PC-3 (cell line): Measurements from ENCODE around the gene STAG1. TPM values are rescaled to one million over a fixed set of nuclear protein-coding genes. Genes with fewer than 3 reads are reported as not detected.
"Not testable (repeated sequence)": the region's sequence is repeated elsewhere in the genome, so short reads cannot be mapped to it uniquely, and the experiment has no call there.

Source experiments
- ATAC-seq: fragments of 200-7000 bp; cut with Tn5 transposase; 2 replicates; pipeline ENCODE4 v1.9.1; 2020; ENCODE audit warnings: mild to moderate bottlenecking, moderate library complexity
- BruUV-seq: library from RNA; stranded (reverse); fragments of 400-500 nt; replicated peaks from 2 replicates; lab custom pipeline; 2021; lab: Mats Ljungman, UMichigan
- CTCF ChIA-PET: fragments of 300-600 bp; sonication (Branson Sonifier 250); formaldehyde crosslinking; loops from one replicate; lab custom pipeline; 2022; ENCODE audit warnings: antibody characterized with exemption; lab: Charles Lee
- POLR2A ChIA-PET: fragments of 300-600 bp; sonication (Branson Sonifier 250); formaldehyde crosslinking; loops from one replicate; lab custom pipeline; 2022; ENCODE audit warnings: antibody characterized with exemption; ENCODE audit not compliant: unreplicated experiment; lab: Charles Lee
- DNase-seq: peaks from one replicate; pipeline ENCODE4 v3.0.0-alpha.2; 2015
- H2AFZ ChIP-seq: fragments of 300-600 bp; sonication (generic); 2 replicates; pipeline ENCODE4 v1.6.0; 2016; ENCODE audit warnings: antibody characterized with exemption, low read length
- H3F3A ChIP-seq: fragments of 300-600 bp; sonication (generic); one replicate; pipeline ENCODE4 v1.6.0; 2017; ENCODE audit warnings: antibody characterized with exemption, low read length, control low read depth, mild to moderate bottlenecking; ENCODE audit not compliant: unreplicated experiment
- H3K27ac ChIP-seq: fragments of 300-600 bp; sonication (generic); 2 replicates; pipeline ENCODE4 v1.5.1; 2016; ENCODE audit warnings: mild to moderate bottlenecking, low read length
- H3K27me3 ChIP-seq: fragments of 300-600 bp; sonication (generic); 2 replicates; pipeline ENCODE4 v1.6.1; 2016; ENCODE audit warnings: low read length, mixed read lengths
- H3K36me3 ChIP-seq: fragments of 300-600 bp; sonication (generic); 2 replicates; pipeline ENCODE4 v1.6.1; 2016; ENCODE audit warnings: low read depth, mixed run types, low read length, mixed read lengths
- H3K4me1 ChIP-seq: fragments of 300-600 bp; sonication (generic); 2 replicates; pipeline ENCODE4 v1.5.1; 2016; ENCODE audit warnings: low read length; ENCODE audit not compliant: insufficient read depth
- H3K4me2 ChIP-seq: fragments of 300-600 bp; sonication (generic); 2 replicates; pipeline ENCODE4 v1.6.0; 2016; ENCODE audit warnings: low read length
- H3K4me3 ChIP-seq: fragments of 300-600 bp; sonication (generic); 2 replicates; pipeline ENCODE4 v1.5.1; 2016; ENCODE audit warnings: mild to moderate bottlenecking, low read length, mixed read lengths
- H3K79me2 ChIP-seq: fragments of 300-600 bp; sonication (generic); 2 replicates; pipeline ENCODE4 v1.6.1; 2017; ENCODE audit warnings: low read length, mixed read lengths
- H3K9ac ChIP-seq: fragments of 300-600 bp; sonication (generic); 2 replicates; pipeline ENCODE4 v1.6.0; 2016; ENCODE audit warnings: mild to moderate bottlenecking, low read length
- H3K9me2 ChIP-seq: fragments of 300-600 bp; sonication (generic); replicated peaks from 2 replicates; pipeline ENCODE4 v1.6.1; 2016; ENCODE audit warnings: mixed run types, low read length, mixed read lengths
- H3K9me3 ChIP-seq: fragments of 300-600 bp; sonication (generic); 2 replicates; pipeline ENCODE4 v1.6.1; 2016; ENCODE audit warnings: low read length, mixed read lengths
- H4K20me1 ChIP-seq: fragments of 300-600 bp; sonication (generic); 2 replicates; pipeline ENCODE4 v1.6.1; 2016; ENCODE audit warnings: low read length, mixed read lengths
- EZH2 ChIP-seq: fragments of 300-600 bp; sonication (generic); IDR thresholded peaks from one replicate; pipeline ENCODE4 v1.6.1; 2017; ENCODE audit warnings: antibody characterized with exemption, mild to moderate bottlenecking, low read length; ENCODE audit not compliant: unreplicated experiment
- EZH2phosphoT487 ChIP-seq: fragments of 300-600 bp; sonication (generic); IDR thresholded peaks from 2 replicates; pipeline ENCODE4 v1.6.1; 2018; ENCODE audit warnings: mild to moderate bottlenecking, antibody characterized with exemption, low read length, borderline replicate concordance
- intact Hi-C: fragments of 100-400 bp; cut with micrococcal nuclease; formaldehyde crosslinking; loops from 2 replicates; pipeline ENCODE4 v1.9.0; 2023
- total RNA-seq: library from RNA; depleted of rRNA; stranded (reverse); fragments of >200 nt; gene quantifications from 2 replicates; pipeline ENCODE4 v1.2.3, GENCODE V29; 2014
- TF ChIP-seq, protein P1 (sequence below): fragments of 300-600 bp; sonication (generic); conservative IDR thresholded peaks from 2 replicates; pipeline ENCODE4 v1.5.1; 2017; ENCODE audit warnings: antibody characterized with exemption, low read depth, mild to moderate bottlenecking, low read length

The STAG1 gene
- total RNA-seq, 1 experiment from 2014 or later: 14.6 TPM

DNA sequence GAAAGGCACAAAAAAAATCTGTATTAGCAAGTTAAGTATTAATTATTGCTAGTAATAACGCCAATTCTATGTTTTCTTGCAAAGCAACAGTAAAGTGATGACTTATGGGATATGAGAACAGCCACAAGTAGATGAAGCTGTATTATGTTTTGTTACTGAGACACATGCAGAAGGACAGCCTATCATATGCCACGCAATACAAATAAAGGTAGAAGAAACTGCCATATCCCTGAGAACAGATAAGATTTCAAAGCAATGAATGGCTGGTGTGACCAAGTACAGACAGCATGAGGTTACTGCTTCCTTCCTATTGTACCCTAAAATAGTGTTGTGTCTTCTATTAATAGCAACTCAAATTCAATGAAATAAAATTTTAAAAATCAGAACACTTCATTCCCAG lies 26.7 kb downstream of the STAG1 start:
- TF ChIP-seq EZH2 (no peak), EZH2phosphoT487 (no peak)
- TF ChIP-seq, protein P1, sequence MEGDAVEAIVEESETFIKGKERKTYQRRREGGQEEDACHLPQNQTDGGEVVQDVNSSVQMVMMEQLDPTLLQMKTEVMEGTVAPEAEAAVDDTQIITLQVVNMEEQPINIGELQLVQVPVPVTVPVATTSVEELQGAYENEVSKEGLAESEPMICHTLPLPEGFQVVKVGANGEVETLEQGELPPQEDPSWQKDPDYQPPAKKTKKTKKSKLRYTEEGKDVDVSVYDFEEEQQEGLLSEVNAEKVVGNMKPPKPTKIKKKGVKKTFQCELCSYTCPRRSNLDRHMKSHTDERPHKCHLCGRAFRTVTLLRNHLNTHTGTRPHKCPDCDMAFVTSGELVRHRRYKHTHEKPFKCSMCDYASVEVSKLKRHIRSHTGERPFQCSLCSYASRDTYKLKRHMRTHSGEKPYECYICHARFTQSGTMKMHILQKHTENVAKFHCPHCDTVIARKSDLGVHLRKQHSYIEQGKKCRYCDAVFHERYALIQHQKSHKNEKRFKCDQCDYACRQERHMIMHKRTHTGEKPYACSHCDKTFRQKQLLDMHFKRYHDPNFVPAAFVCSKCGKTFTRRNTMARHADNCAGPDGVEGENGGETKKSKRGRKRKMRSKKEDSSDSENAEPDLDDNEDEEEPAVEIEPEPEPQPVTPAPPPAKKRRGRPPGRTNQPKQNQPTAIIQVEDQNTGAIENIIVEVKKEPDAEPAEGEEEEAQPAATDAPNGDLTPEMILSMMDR: no peak
- CTCF ChIA-PET: no interaction called here

DNA sequence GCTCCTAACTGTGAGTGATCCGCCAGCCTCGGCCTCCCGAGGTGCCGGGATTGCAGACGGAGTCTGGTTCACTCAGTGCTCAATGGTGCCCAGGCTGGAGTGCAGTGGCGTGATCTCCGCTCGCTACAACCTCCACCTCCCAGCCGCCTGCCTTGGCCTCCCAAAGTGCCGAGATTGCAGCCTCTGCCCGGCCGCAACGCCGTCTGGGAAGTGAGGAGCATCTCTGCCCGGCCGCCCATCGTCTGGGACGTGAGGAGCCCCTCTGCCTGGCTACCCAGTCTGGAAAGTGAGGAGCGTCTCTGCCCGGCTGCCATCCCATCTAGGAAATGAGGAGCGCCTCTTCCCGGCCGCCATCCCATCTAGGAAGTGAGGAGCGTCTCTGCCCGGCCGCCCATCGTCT lies 29.3 kb downstream of the STAG1 start:
- Histone ChIP-seq H4K20me1 (peaks cover 10% of the 10 kb centered on the region; the same call in 1 of the 2 replicates), H3K79me2 (peaks cover 67% of the 10 kb centered on the region)
- H3K9me3 ChIP-seq, CTCF ChIA-PET, H3K9me2 ChIP-seq, BruUV-seq, intact Hi-C loops, H3K4me3 ChIP-seq, POLR2A ChIA-PET, H3K27me3 ChIP-seq, H3K27ac ChIP-seq, H2AFZ ChIP-seq, H3F3A ChIP-seq, H3K4me1 ChIP-seq, H3K4me2 ChIP-seq, H3K36me3 ChIP-seq, H3K9ac ChIP-seq, ATAC-seq, DNase-seq: not testable (repeated sequence)

More for the DNA sequence above, 26.7 kb downstream of the STAG1 start:
- H3F3A ChIP-seq: no peaks in the 10 kb centered on the region
- no peaks in the 10 kb centered on the region for H3K27me3 ChIP-seq
- no peaks in the 10 kb centered on the region for H3K4me1 ChIP-seq
- no peaks in the 10 kb centered on the region for H3K36me3 ChIP-seq
- peaks cover 13% of the 10 kb centered on the region; the same call in 1 of the 2 replicates for H4K20me1 ChIP-seq
- no peak overlapping the region for H3K27ac ChIP-seq
- peaks cover 66% of the 10 kb centered on the region for H3K79me2 ChIP-seq
- H3K9me2 ChIP-seq: no peaks in the 10 kb centered on the region
- intact Hi-C loops: no loop called here
- H2AFZ ChIP-seq: no peak overlapping the region
- DNase-seq: no peak
- no TSS peak for BruUV-seq
- POLR2A ChIA-PET: no interaction called here
- no peak overlapping the region for H3K4me3 ChIP-seq
- no peak for ATAC-seq
- no peak overlapping the region for H3K9ac ChIP-seq
- no peak overlapping the region for H3K4me2 ChIP-seq
- no peaks in the 10 kb centered on the region for H3K9me3 ChIP-seq

DNA sequence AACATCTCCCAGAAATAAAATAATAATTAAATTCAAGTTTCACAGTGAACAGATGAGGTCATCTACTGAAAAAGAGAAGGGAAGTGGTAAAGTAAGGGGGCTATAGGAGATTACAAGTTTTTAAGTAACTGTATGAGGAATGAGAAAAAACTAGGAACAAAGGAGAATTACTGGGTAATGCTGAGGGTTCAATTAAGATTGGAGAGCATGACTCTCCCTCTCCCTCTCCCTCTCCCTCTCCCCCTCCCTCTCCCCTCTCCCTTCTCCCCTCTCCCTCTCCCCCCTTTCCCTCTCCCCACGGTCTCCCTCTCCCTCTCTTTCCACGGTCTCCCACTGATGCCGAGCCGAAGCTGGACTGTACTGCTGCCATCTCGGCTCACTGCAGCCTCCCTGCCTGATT lies 29.8 kb downstream of the STAG1 start:
- H3F3A ChIP-seq, H3K36me3 ChIP-seq, H3K4me2 ChIP-seq, BruUV-seq, intact Hi-C loops, CTCF ChIA-PET, H3K9ac ChIP-seq, H3K9me3 ChIP-seq, DNase-seq, ATAC-seq, H3K27ac ChIP-seq, H3K9me2 ChIP-seq, H3K4me3 ChIP-seq, H2AFZ ChIP-seq, H3K27me3 ChIP-seq, POLR2A ChIA-PET, H3K4me1 ChIP-seq: not testable (repeated sequence)
- Histone ChIP-seq H4K20me1 (peaks cover 10% of the 10 kb centered on the region; the same call in 1 of the 2 replicates), H3K79me2 (peaks cover 67% of the 10 kb centered on the region)

DNA sequence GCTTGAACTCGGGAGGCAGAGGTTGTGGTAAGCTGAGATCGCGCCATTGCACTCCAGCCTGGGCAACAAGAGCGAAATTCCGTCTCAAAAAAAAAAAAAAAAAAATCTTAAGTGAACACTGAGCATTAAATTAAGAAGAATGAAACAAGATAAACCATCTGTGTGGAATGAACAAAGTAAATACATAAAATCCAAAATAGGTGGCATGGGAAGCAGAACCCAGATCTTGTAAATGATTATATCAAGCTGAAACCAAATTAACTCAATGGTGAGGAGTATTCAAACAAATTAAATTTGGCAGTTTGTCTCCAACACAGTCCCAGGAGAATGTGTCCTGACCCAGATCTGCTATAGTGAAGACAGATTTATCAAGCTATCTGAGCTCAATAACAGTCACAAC lies 32.1 kb downstream of the STAG1 start:
- POLR2A ChIA-PET: no interaction called here
- no peaks in the 10 kb centered on the region for H3F3A ChIP-seq
- ATAC-seq: no peak
- peaks cover under 1% of the 10 kb centered on the region; the same call in 1 of the 2 replicates for H4K20me1 ChIP-seq
- no peak for DNase-seq
- H3K9me2 ChIP-seq: no peaks in the 10 kb centered on the region
- no peak overlapping the region for H2AFZ ChIP-seq
- intact Hi-C loops: no loop called here
- H3K4me2 ChIP-seq: no peak overlapping the region
- TF ChIP-seq EZH2: no peak
- TF ChIP-seq, protein P1: no peak
- no peak for TF ChIP-seq EZH2phosphoT487
- H3K4me1 ChIP-seq: no peaks in the 10 kb centered on the region
- H3K9me3 ChIP-seq: no peaks in the 10 kb centered on the region
- BruUV-seq: no TSS peak
- no peaks in the 10 kb centered on the region for H3K27me3 ChIP-seq
- H3K79me2 ChIP-seq: peaks cover 57% of the 10 kb centered on the region
- CTCF ChIA-PET: no interaction called here
- H3K27ac ChIP-seq: no peak overlapping the region
- no peak overlapping the region for H3K4me3 ChIP-seq
- no peak overlapping the region for H3K9ac ChIP-seq
- H3K36me3 ChIP-seq: no peaks in the 10 kb centered on the region
